Measurements from ENCODE around the gene RPS15.

DNA sequence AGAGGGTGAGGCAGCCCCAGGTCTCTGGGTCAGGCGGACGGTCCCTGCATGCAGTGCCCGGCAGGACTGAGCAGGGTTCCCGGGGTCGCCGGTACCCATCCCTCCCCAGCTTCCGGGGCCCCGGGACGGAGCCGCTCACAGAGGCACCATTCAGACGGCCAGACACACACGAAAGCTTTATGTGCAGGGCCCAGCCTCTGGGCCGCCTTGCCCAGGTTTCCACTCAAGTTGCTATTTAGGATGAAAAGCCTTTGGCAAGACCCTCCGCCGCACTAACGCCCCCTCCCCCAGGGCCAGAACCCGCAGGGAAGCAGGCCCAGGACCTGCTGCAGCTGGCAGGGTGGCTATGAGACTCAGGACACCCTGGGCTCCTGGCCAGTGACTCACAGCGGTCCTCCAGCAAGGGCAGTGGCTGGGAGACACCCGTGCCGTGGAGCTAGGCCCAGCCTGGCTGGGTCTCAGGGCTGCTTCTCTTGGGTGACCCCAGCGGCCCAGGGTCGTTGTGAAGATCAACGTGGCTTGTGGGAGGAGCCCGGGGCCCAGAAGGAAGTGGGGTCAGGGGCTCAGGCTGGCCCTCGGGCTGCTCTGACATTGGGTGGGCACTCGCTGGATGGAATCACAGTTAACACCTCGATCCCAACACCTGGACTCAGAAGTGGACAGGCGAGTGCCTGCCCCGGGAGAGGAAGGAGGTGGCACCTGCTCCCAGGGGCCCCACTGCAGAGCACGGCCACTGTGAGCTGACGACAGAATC lies 36.0 kb downstream of the RPS15 start:
- TF ChIP-seq, protein P1, sequence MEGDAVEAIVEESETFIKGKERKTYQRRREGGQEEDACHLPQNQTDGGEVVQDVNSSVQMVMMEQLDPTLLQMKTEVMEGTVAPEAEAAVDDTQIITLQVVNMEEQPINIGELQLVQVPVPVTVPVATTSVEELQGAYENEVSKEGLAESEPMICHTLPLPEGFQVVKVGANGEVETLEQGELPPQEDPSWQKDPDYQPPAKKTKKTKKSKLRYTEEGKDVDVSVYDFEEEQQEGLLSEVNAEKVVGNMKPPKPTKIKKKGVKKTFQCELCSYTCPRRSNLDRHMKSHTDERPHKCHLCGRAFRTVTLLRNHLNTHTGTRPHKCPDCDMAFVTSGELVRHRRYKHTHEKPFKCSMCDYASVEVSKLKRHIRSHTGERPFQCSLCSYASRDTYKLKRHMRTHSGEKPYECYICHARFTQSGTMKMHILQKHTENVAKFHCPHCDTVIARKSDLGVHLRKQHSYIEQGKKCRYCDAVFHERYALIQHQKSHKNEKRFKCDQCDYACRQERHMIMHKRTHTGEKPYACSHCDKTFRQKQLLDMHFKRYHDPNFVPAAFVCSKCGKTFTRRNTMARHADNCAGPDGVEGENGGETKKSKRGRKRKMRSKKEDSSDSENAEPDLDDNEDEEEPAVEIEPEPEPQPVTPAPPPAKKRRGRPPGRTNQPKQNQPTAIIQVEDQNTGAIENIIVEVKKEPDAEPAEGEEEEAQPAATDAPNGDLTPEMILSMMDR (IDR thresholded peaks at IDR 0.05; ENCODE audit: insufficient read depth, low read length) = no peak
- TF ChIP-seq POLR2AphosphoS5 (IDR thresholded peaks at IDR 0.05; ENCODE audit: low read depth) = no peak
- TF ChIP-seq, protein P2, sequence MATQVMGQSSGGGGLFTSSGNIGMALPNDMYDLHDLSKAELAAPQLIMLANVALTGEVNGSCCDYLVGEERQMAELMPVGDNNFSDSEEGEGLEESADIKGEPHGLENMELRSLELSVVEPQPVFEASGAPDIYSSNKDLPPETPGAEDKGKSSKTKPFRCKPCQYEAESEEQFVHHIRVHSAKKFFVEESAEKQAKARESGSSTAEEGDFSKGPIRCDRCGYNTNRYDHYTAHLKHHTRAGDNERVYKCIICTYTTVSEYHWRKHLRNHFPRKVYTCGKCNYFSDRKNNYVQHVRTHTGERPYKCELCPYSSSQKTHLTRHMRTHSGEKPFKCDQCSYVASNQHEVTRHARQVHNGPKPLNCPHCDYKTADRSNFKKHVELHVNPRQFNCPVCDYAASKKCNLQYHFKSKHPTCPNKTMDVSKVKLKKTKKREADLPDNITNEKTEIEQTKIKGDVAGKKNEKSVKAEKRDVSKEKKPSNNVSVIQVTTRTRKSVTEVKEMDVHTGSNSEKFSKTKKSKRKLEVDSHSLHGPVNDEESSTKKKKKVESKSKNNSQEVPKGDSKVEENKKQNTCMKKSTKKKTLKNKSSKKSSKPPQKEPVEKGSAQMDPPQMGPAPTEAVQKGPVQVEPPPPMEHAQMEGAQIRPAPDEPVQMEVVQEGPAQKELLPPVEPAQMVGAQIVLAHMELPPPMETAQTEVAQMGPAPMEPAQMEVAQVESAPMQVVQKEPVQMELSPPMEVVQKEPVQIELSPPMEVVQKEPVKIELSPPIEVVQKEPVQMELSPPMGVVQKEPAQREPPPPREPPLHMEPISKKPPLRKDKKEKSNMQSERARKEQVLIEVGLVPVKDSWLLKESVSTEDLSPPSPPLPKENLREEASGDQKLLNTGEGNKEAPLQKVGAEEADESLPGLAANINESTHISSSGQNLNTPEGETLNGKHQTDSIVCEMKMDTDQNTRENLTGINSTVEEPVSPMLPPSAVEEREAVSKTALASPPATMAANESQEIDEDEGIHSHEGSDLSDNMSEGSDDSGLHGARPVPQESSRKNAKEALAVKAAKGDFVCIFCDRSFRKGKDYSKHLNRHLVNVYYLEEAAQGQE (IDR thresholded peaks at IDR 0.05; ENCODE audit: insufficient replicate concordance, low read depth) = no peak
- TF ChIP-seq GABPA (IDR thresholded peaks at IDR 0.05; ENCODE audit: low read depth) = no peak

All from HL-60 (cell line).